IMR-90 (cell line): Measurements from ENCODE around the gene DMD.

Source experiments
- CEBPB ChIP-seq: IDR thresholded peaks from 2 replicates; pipeline ENCODE4 v1.6.1; 2012; ENCODE audit warnings: low read depth, low read length, improper control_type of control experiment
- CTCF ChIP-seq: conservative IDR thresholded peaks from 2 replicates; pipeline ENCODE4 v1.5.1; 2012; ENCODE audit warnings: mild to moderate bottlenecking, low read depth, low read length, improper control_type of control experiment
- RFX5 ChIP-seq: IDR thresholded peaks from 2 replicates; pipeline ENCODE4 v1.8.0; 2012; ENCODE audit warnings: low read depth, mild to moderate bottlenecking, low read length, moderate library complexity

GRCh38 chrX:31993637-31994036 lies 1217.7 kb downstream of the DMD start:
- no peak for TF ChIP-seq CTCF
- TF ChIP-seq RFX5 = no peak
- no peak for TF ChIP-seq CEBPB
